Loucy (cell line): ENCODE data around the gene TNS2.

Experiments
- EZH2phosphoT487 ChIP-seq: fragments of 200-600 bp; IDR thresholded peaks from 2 replicates; pipeline ENCODE4 v1.6.1; 2018; ENCODE audit warnings: antibody characterized with exemption, mild to moderate bottlenecking, moderate library complexity, borderline replicate concordance
- TF ChIP-seq, protein P1 (sequence below): fragments of 200-600 bp; sonication (generic); conservative IDR thresholded peaks from 2 replicates; pipeline ENCODE4 v1.5.1; 2014; ENCODE audit warnings: mild to moderate bottlenecking, antibody characterized with exemption, low read length

DNA sequence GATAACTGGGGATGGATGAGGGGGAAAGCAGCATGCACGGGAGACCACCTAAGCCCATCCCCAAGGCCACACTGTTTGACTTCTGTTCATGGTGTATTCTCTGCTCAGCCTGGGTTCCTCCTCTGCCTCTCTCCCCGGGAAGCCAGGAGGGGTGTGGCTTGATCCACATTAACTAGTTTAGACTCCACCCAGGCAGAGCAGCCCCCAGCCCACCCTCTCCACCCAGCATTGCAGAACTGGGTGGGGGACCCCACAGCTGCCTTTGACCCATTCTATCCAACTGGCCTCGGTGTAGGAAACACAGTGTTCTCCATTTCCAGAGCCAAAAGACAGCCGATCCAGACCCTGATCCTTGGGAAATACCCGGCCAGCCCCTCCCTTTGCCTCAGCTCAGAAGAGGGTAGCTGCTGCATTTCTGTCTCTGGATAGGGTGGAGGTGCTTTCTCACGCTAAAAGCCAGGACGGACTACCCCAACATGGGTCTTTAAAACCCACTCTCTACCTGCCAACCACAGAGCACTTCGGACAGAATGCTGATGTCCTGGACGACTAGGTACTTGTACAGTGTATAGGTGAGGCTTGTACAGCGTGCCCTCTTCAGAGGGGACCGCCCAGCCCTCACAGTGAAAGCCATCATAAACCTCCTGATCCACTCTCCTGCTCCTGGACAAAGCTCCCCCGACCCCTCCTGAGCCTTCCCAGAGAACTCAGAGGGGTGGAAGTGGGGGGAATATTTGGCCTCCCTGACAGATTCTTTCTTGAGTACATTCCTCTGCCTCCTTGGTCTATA lies 20.0 kb downstream of the TNS2 start:
- TF ChIP-seq, protein P1, sequence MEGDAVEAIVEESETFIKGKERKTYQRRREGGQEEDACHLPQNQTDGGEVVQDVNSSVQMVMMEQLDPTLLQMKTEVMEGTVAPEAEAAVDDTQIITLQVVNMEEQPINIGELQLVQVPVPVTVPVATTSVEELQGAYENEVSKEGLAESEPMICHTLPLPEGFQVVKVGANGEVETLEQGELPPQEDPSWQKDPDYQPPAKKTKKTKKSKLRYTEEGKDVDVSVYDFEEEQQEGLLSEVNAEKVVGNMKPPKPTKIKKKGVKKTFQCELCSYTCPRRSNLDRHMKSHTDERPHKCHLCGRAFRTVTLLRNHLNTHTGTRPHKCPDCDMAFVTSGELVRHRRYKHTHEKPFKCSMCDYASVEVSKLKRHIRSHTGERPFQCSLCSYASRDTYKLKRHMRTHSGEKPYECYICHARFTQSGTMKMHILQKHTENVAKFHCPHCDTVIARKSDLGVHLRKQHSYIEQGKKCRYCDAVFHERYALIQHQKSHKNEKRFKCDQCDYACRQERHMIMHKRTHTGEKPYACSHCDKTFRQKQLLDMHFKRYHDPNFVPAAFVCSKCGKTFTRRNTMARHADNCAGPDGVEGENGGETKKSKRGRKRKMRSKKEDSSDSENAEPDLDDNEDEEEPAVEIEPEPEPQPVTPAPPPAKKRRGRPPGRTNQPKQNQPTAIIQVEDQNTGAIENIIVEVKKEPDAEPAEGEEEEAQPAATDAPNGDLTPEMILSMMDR: no peak
- no peak for TF ChIP-seq EZH2phosphoT487
